NAMALWA (cell line): ENCODE data around the gene KRTAP23-1.

ENCODE experiments used
- DNase-seq: peaks from one replicate; pipeline ENCODE4 v3.0.0-alpha.2; 2015; ENCODE audit warnings: low spot score

Gene KRTAP23-1

DNA sequence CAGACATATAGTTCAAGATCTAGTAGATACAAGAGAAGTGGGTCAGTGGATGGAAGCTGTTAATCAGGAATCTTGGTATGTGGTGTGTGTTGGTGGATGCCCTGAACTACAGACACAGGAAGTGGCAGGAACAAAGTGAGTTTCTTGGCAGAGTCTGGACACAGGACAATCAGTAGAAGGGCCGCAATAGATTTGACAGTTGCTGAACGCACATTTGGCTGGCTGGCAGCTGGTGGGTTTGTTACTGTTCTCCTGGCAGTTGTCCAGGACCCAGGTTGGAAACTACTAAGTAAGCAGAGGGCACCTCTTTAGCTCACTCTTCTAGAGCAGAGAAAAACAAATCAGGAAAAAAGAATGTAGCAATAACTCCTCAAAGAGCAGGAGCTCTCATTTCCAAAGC is 41.5 kb downstream of the KRTAP23-1 start:
- DNase-seq: no peak

DNA sequence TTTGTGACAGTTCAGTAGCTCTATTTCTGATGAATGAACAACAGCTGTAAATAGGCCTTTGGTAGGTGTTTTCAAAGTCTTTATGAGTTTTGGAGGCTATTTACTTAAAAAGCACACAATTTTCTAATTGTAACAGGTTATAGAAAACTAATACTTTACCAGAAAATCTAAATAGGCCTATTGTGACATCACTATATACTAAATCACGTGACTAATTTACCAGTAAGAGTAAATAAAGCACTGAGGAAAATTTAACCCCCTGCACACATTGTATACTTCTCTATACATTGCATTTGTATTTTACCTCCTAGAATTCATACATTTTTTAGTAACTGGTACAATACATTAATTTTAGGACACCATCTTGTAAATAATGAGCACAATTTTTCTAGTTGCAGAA is 43.3 kb downstream of the KRTAP23-1 start:
- no peak for DNase-seq
